Measurements from ENCODE around the gene FRA10AC1.

Gene FRA10AC1

DNA sequence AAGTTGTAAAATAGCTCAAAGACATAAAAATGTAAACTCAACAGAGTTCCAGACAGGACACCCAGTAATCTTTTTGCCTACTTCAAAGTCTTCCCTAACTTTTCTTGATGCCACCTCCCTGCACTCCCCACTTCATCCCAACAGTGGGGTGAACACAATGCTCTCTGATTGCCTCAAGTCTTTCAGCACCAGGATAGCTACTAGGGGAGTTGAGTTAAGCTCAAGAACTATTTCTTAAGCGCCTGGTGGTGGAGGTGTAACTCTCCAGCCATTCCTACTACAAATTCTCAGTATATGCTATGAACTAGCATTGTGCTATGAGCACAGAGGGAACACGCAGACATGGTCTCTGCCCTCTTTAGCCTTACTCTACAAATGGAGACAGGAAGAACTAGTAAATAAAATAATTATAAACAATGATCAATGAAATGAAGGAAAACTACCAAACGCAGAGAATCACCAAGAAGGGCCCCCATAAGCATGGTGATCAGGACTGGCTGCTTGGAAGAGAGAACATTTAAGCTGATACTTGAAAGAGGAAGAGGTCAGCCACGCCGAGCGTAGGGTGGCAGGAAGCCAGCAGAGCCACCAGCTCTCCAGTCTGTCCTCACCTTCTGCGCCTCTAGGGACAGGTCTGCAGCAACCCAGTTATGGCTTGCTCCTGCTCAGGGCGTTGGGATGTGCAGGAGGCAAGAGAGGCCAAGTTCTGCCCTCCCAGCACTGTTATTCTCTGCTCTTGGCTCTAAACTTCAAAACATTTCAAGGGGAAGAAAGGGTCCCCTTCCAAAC is 16.7 kb upstream of the FRA10AC1 start:
- no peak for DNase-seq (ENCODE audit: low read depth)
- no peak overlapping the region for H3K4me3 ChIP-seq (ENCODE audit: low read depth, low read length)
- TF ChIP-seq, protein P1, sequence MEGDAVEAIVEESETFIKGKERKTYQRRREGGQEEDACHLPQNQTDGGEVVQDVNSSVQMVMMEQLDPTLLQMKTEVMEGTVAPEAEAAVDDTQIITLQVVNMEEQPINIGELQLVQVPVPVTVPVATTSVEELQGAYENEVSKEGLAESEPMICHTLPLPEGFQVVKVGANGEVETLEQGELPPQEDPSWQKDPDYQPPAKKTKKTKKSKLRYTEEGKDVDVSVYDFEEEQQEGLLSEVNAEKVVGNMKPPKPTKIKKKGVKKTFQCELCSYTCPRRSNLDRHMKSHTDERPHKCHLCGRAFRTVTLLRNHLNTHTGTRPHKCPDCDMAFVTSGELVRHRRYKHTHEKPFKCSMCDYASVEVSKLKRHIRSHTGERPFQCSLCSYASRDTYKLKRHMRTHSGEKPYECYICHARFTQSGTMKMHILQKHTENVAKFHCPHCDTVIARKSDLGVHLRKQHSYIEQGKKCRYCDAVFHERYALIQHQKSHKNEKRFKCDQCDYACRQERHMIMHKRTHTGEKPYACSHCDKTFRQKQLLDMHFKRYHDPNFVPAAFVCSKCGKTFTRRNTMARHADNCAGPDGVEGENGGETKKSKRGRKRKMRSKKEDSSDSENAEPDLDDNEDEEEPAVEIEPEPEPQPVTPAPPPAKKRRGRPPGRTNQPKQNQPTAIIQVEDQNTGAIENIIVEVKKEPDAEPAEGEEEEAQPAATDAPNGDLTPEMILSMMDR (IDR thresholded peaks at IDR 0.05; ENCODE audit: control insufficient read depth, extremely low read depth, insufficient read depth), result no peak

DNA sequence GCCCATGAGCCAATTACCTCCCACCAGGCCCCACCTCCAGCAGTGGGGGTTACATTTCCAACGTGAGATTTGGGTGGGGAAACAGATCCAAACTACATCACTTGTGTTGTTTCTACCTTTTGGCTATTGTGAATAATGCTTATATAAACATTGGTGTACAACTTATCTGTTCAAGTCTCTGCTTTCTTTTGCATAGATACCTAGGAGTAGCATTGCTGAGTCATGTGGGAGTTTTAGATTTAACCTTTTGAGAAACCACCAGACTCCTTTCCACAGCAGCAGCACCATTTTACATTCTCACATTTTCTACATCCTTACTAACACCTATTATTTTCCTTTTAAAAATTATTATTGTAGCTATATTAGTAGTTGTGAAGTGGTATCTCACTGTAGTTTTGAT is 14.4 kb upstream of the FRA10AC1 start:
- TF ChIP-seq, protein P1 (IDR thresholded peaks at IDR 0.05; ENCODE audit: control insufficient read depth, extremely low read depth, insufficient read depth), result no peak
- H3K4me3 ChIP-seq (ENCODE audit: low read depth, low read length), result no peak overlapping the region
- no peak for DNase-seq (ENCODE audit: low read depth)

DNA sequence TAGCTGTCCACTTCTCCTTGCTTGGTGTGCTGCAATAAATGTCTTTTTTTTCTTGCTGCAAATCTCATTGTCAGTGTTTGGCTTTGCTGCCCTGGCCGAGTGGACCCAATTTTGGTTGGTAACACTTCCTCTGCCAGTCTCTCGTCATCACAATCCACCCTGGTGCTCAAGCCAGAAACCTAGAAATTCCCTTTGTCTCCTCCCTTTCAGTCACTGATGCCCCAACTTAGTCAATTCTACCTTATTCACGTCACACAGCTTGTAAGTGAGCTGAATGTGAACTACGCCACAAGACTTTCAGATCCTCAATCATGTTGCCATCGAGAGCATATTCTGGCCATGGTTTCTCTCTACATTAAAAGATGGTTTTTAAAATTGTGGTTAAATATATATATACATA is 13.0 kb upstream of the FRA10AC1 start:
- no peak for DNase-seq (ENCODE audit: low read depth)
- TF ChIP-seq, protein P1 (IDR thresholded peaks at IDR 0.05; ENCODE audit: control insufficient read depth, extremely low read depth, insufficient read depth), result no peak
- no peak overlapping the region for H3K4me3 ChIP-seq (ENCODE audit: low read depth, low read length)

DNA sequence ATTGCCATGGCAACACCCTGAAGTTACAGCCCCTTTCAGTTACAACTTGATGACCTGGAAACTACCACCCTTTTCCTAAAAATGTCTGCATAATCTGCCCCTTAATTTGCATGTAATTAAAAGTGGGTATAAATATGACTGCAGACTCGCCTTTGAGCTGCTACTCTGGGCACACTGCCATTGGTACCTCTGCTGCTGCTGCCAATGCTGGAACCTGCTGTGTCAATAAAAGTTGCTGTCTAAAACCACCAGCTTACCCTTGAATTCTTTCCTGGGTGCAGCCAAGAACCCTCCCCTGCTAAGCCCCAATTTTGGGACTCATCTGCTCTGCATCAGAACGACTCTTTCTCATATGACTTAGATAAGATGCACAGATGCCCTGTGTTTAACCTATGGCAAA is 10.2 kb upstream of the FRA10AC1 start:
- DNase-seq (ENCODE audit: low read depth), result no peak
- TF ChIP-seq, protein P1 (IDR thresholded peaks at IDR 0.05; ENCODE audit: control insufficient read depth, extremely low read depth, insufficient read depth), result no peak
- H3K4me3 ChIP-seq (ENCODE audit: low read depth, low read length), result no peak overlapping the region

DNA sequence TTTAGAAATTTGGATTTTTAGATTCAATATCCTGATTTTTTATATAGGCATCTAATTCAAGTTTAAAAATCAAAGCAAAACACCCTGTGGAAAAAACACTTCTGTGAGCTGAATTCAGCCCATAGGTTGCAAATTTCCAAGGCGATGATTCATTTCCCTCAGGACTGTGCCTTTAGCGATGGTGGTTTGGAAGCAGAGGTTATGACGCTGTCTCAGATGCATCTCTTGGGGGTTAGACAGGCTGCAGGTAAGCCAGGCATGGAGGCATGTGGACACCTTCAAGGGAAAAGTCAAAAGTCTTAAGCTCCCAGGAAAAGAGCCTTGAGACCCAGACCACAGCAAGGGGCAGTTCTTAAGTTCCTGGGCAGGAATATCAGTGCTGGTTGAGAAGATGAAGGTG is 9.5 kb upstream of the FRA10AC1 start:
- TF ChIP-seq, protein P1 (IDR thresholded peaks at IDR 0.05; ENCODE audit: control insufficient read depth, extremely low read depth, insufficient read depth), result no peak
- no peak for DNase-seq (ENCODE audit: low read depth)
- H3K4me3 ChIP-seq (ENCODE audit: low read depth, low read length), result no peak overlapping the region

DNA sequence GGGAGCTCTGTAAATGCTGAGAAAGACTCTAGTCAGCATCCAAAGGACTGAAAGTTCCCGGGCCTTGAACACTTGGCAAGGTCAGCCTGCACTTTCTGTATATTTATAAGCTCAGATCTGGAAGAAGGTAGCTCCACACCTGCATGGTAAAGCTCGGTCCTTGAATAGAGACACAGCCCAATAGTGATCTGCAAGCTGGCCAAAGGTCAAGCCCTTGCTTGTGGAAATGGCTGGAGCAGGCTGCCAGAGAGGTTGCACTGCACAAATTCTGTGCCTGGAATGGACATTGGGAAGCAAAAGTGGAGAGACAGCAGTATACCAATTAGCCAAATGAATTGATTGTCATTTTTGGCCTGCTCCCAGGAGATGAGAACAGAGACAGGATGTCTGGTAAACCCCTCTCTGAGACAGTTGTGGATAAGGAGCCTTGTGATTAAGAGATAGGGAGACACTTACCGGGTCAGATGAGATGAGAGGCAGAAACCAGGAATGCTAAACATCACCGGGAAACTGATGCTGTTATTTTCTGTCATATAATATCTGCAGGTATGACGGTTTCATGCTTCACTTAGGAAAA is 8.0 kb upstream of the FRA10AC1 start:
- no peak overlapping the region for H3K4me3 ChIP-seq (ENCODE audit: low read depth, low read length)
- TF ChIP-seq, protein P1 (IDR thresholded peaks at IDR 0.05; ENCODE audit: control insufficient read depth, extremely low read depth, insufficient read depth), result no peak
- DNase-seq (ENCODE audit: low read depth), result no peak
